ENCODE data around the gene PLA2G4F.

PLA2G4F gene

GRCh38 chr15:42182328-42182886 lies 26.0 kb upstream of the PLA2G4F start:
- H3K4me1 ChIP-seq (ENCODE audit: insufficient read depth, low read length): no peaks in the 10 kb centered on the region
- H3K36me3 ChIP-seq (ENCODE audit: insufficient read depth, low read length): no peaks in the 10 kb centered on the region; the same call in 1 of the 2 replicates

GRCh38 chr15:42178056-42178455 lies 21.6 kb upstream of the PLA2G4F start:
- H3K9ac ChIP-seq (ENCODE audit: low read depth, low read length): no peak overlapping the region
- peaks cover 5% of the 10 kb centered on the region; the same call in 1 of the 2 replicates for H3K36me3 ChIP-seq (ENCODE audit: insufficient read depth, low read length)
- H3K9me3 ChIP-seq (ENCODE audit: control insufficient read depth, insufficient read depth, low read length): no peaks in the 10 kb centered on the region
- no peaks in the 10 kb centered on the region for H3K4me1 ChIP-seq (ENCODE audit: insufficient read depth, low read length)

More at GRCh38 chr15:42182328-42182886, 26.0 kb upstream of the PLA2G4F start:
- H3K9ac ChIP-seq (ENCODE audit: low read depth, low read length): no peak overlapping the region
- no peaks in the 10 kb centered on the region for H3K9me3 ChIP-seq (ENCODE audit: control insufficient read depth, insufficient read depth, low read length)

GRCh38 chr15:42175671-42176070 lies 19.2 kb upstream of the PLA2G4F start:
- Histone ChIP-seq H3K36me3 (ENCODE audit: insufficient read depth, low read length) (peaks cover 11% of the 10 kb centered on the region; the same call in 1 of the 2 replicates), H3K9ac (ENCODE audit: low read depth, low read length) (no peak overlapping the region)

GRCh38 chr15:42172475-42172874 lies 16.0 kb upstream of the PLA2G4F start:
- Histone ChIP-seq H3K9me3 (ENCODE audit: control insufficient read depth, insufficient read depth, low read length) (no peaks in the 10 kb centered on the region), H3K4me1 (ENCODE audit: insufficient read depth, low read length) (no peaks in the 10 kb centered on the region), H3K9ac (ENCODE audit: low read depth, low read length) (no peak overlapping the region), H3K36me3 (ENCODE audit: insufficient read depth, low read length) (peaks cover 19% of the 10 kb centered on the region)

More at GRCh38 chr15:42175671-42176070, 19.2 kb upstream of the PLA2G4F start:
- no peaks in the 10 kb centered on the region for H3K9me3 ChIP-seq (ENCODE audit: control insufficient read depth, insufficient read depth, low read length)
- no peaks in the 10 kb centered on the region for H3K4me1 ChIP-seq (ENCODE audit: insufficient read depth, low read length)

- H3K36me3 ChIP-seq (ENCODE audit: insufficient read depth, low read length): peaks cover 24% of the 10 kb centered on the region
Measured at GRCh38 chr15:42171795-42172194, 15.4 kb upstream of the PLA2G4F start.

GRCh38 chr15:42171122-42171521 lies 14.7 kb upstream of the PLA2G4F start:
- Histone ChIP-seq H3K9ac (ENCODE audit: low read depth, low read length) (no peak overlapping the region), H3K4me1 (ENCODE audit: insufficient read depth, low read length) (no peaks in the 10 kb centered on the region), H3K36me3 (ENCODE audit: insufficient read depth, low read length) (peaks cover 25% of the 10 kb centered on the region), H3K9me3 (ENCODE audit: control insufficient read depth, insufficient read depth, low read length) (no peaks in the 10 kb centered on the region)

More at GRCh38 chr15:42171795-42172194, 15.4 kb upstream of the PLA2G4F start:
- no peak overlapping the region for H3K9ac ChIP-seq (ENCODE audit: low read depth, low read length)
- H3K9me3 ChIP-seq (ENCODE audit: control insufficient read depth, insufficient read depth, low read length): no peaks in the 10 kb centered on the region
- no peaks in the 10 kb centered on the region for H3K4me1 ChIP-seq (ENCODE audit: insufficient read depth, low read length)

GRCh38 chr15:42166225-42166940 lies 9.9 kb upstream of the PLA2G4F start:
- no peak overlapping the region for H3K9ac ChIP-seq (ENCODE audit: low read depth, low read length)
- peaks cover 36% of the 10 kb centered on the region for H3K36me3 ChIP-seq (ENCODE audit: insufficient read depth, low read length)
- H3K4me1 ChIP-seq (ENCODE audit: insufficient read depth, low read length): no peaks in the 10 kb centered on the region
- no peaks in the 10 kb centered on the region for H3K9me3 ChIP-seq (ENCODE audit: control insufficient read depth, insufficient read depth, low read length)

GRCh38 chr15:42165106-42165505 lies 8.7 kb upstream of the PLA2G4F start:
- Histone ChIP-seq H3K4me1 (ENCODE audit: insufficient read depth, low read length) (no peaks in the 10 kb centered on the region), H3K36me3 (ENCODE audit: insufficient read depth, low read length) (peaks cover 38% of the 10 kb centered on the region), H3K9me3 (ENCODE audit: control insufficient read depth, insufficient read depth, low read length) (no peaks in the 10 kb centered on the region), H3K9ac (ENCODE audit: low read depth, low read length) (no peak overlapping the region)

- no peaks in the 10 kb centered on the region for H3K9me3 ChIP-seq (ENCODE audit: control insufficient read depth, insufficient read depth, low read length)
- H3K4me1 ChIP-seq (ENCODE audit: insufficient read depth, low read length): no peaks in the 10 kb centered on the region
- peaks cover 41% of the 10 kb centered on the region for H3K36me3 ChIP-seq (ENCODE audit: insufficient read depth, low read length)
- no peak overlapping the region for H3K9ac ChIP-seq (ENCODE audit: low read depth, low read length)
Measured at GRCh38 chr15:42163947-42164550, 7.6 kb upstream of the PLA2G4F start.

- Histone ChIP-seq H3K4me1 (ENCODE audit: insufficient read depth, low read length) (no peaks in the 10 kb centered on the region), H3K36me3 (ENCODE audit: insufficient read depth, low read length) (peaks cover 40% of the 10 kb centered on the region), H3K9me3 (ENCODE audit: control insufficient read depth, insufficient read depth, low read length) (no peaks in the 10 kb centered on the region), H3K9ac (ENCODE audit: low read depth, low read length) (no peak overlapping the region)
Measured at GRCh38 chr15:42163291-42163690, 6.9 kb upstream of the PLA2G4F start.

GRCh38 chr15:42160136-42160535 lies 3.7 kb upstream of the PLA2G4F start:
- Histone ChIP-seq H3K9ac (ENCODE audit: low read depth, low read length) (no peak overlapping the region), H3K4me1 (ENCODE audit: insufficient read depth, low read length) (peaks cover 9% of the 10 kb centered on the region), H3K9me3 (ENCODE audit: control insufficient read depth, insufficient read depth, low read length) (no peaks in the 10 kb centered on the region), H3K36me3 (ENCODE audit: insufficient read depth, low read length) (peaks cover 23% of the 10 kb centered on the region)

GRCh38 chr15:42159381-42160015 lies 3.1 kb upstream of the PLA2G4F start:
- H3K9me3 ChIP-seq (ENCODE audit: control insufficient read depth, insufficient read depth, low read length): no peaks in the 10 kb centered on the region
- peaks cover 21% of the 10 kb centered on the region for H3K36me3 ChIP-seq (ENCODE audit: insufficient read depth, low read length)
- H3K4me1 ChIP-seq (ENCODE audit: insufficient read depth, low read length): peaks cover 9% of the 10 kb centered on the region
- no peak overlapping the region for H3K9ac ChIP-seq (ENCODE audit: low read depth, low read length)

- Histone ChIP-seq H3K4me1 (ENCODE audit: insufficient read depth, low read length) (peaks cover 9% of the 10 kb centered on the region), H3K9me3 (ENCODE audit: control insufficient read depth, insufficient read depth, low read length) (no peaks in the 10 kb centered on the region), H3K36me3 (ENCODE audit: insufficient read depth, low read length) (peaks cover 17% of the 10 kb centered on the region), H3K9ac (ENCODE audit: low read depth, low read length) (no peak overlapping the region)
Measured at GRCh38 chr15:42158941-42159340, 2.5 kb upstream of the PLA2G4F start.

GRCh38 chr15:42157981-42158765 lies 1.7 kb upstream of the PLA2G4F start:
- no peak overlapping the region for H3K9ac ChIP-seq (ENCODE audit: low read depth, low read length)

More at GRCh38 chr15:42157981-42158765, 1.7 kb upstream of the PLA2G4F start:
- H3K9me3 ChIP-seq (ENCODE audit: control insufficient read depth, insufficient read depth, low read length): no peaks in the 10 kb centered on the region
- peaks cover 9% of the 10 kb centered on the region for H3K4me1 ChIP-seq (ENCODE audit: insufficient read depth, low read length)
- H3K36me3 ChIP-seq (ENCODE audit: insufficient read depth, low read length): peaks cover 11% of the 10 kb centered on the region

Measured in ES-I3 (cell line).